K562 (cell line): ENCODE measurements around the gene CACNA1S. TPM values are rescaled to one million over a fixed set of nuclear protein-coding genes. Genes with fewer than 3 reads are reported as not detected.

Experiments used
- ATAC-seq: fragments of 200-7000 bp; cut with Tn5 transposase; 3 replicates; pipeline ENCODE4 v1.9.1; 2020; ENCODE audit warnings: moderate library complexity
- BruUV-seq: library from RNA; stranded (reverse); fragments of 400-500 nt; replicated peaks from 2 replicates; lab custom pipeline; 2021; lab: Mats Ljungman, UMichigan
- CTCF ChIA-PET: fragments of 300-600 bp; formaldehyde crosslinking; extraction: SDS; loops from one replicate; lab custom pipeline; 2021; ENCODE audit warnings: low intra/inter-chr PET ratio; lab: Yijun Ruan, JAX
- POLR2A ChIA-PET: fragments of 300-600, 350-650 bp; sonication (Branson Sonifier 250); formaldehyde crosslinking; extraction: SDS; loops from one replicate; lab custom pipeline; 2021; ENCODE audit warnings: antibody characterized with exemption, inconsistent platforms; lab: Yijun Ruan, JAX
- DNase-seq, 4 experiments: peaks; one replicate each; pipeline versions ENCODE4 v3.0.0 to v3.0.0-alpha.2; 2011 to 2018; ENCODE audit warnings: low spot score in 3 of 4, mixed read lengths in 3 of 4; ENCODE audit errors: extremely low read depth in 1 of 4
- FAIRE-seq: peaks from 2 replicates; lab custom pipeline; 2011; peaks lifted over from hg19 to GRCh38; lab: Jason Lieb, UNC
- H2AFZ ChIP-seq: 2 replicates; pipeline ENCODE4 v1.6.0; 2011; ENCODE audit warnings: low read depth, low read length, control low read depth, inconsistent platforms
- H3K27ac ChIP-seq: fragments of 200-600 bp; 3 replicates; pipeline ENCODE4 v1.8.0; 2011; ENCODE audit warnings: low read depth, mild to moderate bottlenecking, control low read depth, inconsistent platforms, low read length, moderate library complexity, mixed read lengths; ENCODE audit errors: extremely low read depth
- H3K27me3 ChIP-seq, 2 experiments: fragments of 300-600 bp in 1 of 2; 2 replicates in 1 of 2; 3 replicates in 1 of 2; pipeline versions ENCODE4 v1.6.0 to v1.8.0; 2011; ENCODE audit warnings: inconsistent platforms in 2 of 2, low read length in 2 of 2, mild to moderate bottlenecking in 1 of 2, mixed read lengths in 1 of 2, moderate library complexity in 1 of 2; ENCODE audit not compliant: control insufficient read depth in 2 of 2, insufficient read depth in 2 of 2
- H3K36me3 ChIP-seq: fragments of 300-600 bp; 3 replicates; pipeline ENCODE4 v1.8.0; 2011; ENCODE audit warnings: mild to moderate bottlenecking, low read length, inconsistent platforms; ENCODE audit not compliant: control insufficient read depth, insufficient read depth
- H3K4me1 ChIP-seq, 2 experiments: fragments of 200-600 bp in 1 of 2; replicated peaks in 1 of 2; 2 replicates in 1 of 2; 3 replicates in 1 of 2; pipeline versions ENCODE4 v1.5.1 to v1.8.0; 2011; ENCODE audit warnings: inconsistent platforms in 2 of 2, low read length in 2 of 2, mild to moderate bottlenecking in 1 of 2, mixed read lengths in 1 of 2, moderate library complexity in 1 of 2; ENCODE audit not compliant: control insufficient read depth in 2 of 2, insufficient read depth in 2 of 2
- H3K4me2 ChIP-seq: 2 replicates; pipeline ENCODE4 v1.6.1; 2011; ENCODE audit warnings: low read length, control low read depth, inconsistent platforms, mixed read lengths; ENCODE audit not compliant: insufficient read depth
- H3K4me3 ChIP-seq: fragments of 200-600 bp; sonication (generic), shearing (Covaris generic); 2 replicates; pipeline ENCODE4 v1.5.1; 2016; ENCODE audit warnings: control low read depth, inconsistent platforms
- H3K79me2 ChIP-seq: fragments of 200-600 bp; 3 replicates; pipeline ENCODE4 v1.8.0; 2011; ENCODE audit warnings: low read length, inconsistent platforms; ENCODE audit not compliant: control insufficient read depth, insufficient read depth
- H3K9ac ChIP-seq, 2 experiments: 2 replicates each; pipeline versions ENCODE4 v1.6.0 to v1.6.1; 2011; ENCODE audit warnings: low read depth in 2 of 2, low read length in 2 of 2, control low read depth in 1 of 2, inconsistent platforms in 1 of 2, mild to moderate bottlenecking in 1 of 2, mixed read lengths in 1 of 2; ENCODE audit not compliant: insufficient read depth in 1 of 2
- H3K9me1 ChIP-seq: one replicate; pipeline ENCODE4 v1.6.0; 2011; ENCODE audit warnings: inconsistent platforms, mild to moderate bottlenecking, low read length, moderate library complexity; ENCODE audit not compliant: control insufficient read depth, insufficient read depth
- H3K9me3 ChIP-seq: replicated peaks from 2 replicates; pipeline ENCODE4 v1.5.1; 2011; ENCODE audit warnings: low read depth, low read length, inconsistent platforms; ENCODE audit not compliant: control insufficient read depth, insufficient read depth
- H4K20me1 ChIP-seq: replicated peaks from 2 replicates; pipeline ENCODE4 v1.6.1; 2011; ENCODE audit warnings: low read length, inconsistent platforms, mixed read lengths; ENCODE audit not compliant: control insufficient read depth, insufficient read depth
- CHD4 ChIP-seq: fragments of 200-600 bp; sonication (generic); IDR thresholded peaks from 3 replicates; pipeline ENCODE4 v1.6.1; 2012; ENCODE audit warnings: low read depth, mild to moderate bottlenecking, mixed read lengths, low read length, inconsistent platforms; ENCODE audit not compliant: insufficient read depth, insufficient replicate concordance, poor library complexity, severe bottlenecking
- MTA3 ChIP-seq: fragments of 450-650 bp; formaldehyde crosslinking; IDR thresholded peaks from 2 replicates; pipeline ENCODE4 v1.6.1; 2017; ENCODE audit warnings: mild to moderate bottlenecking, borderline replicate concordance
- ZNF174 ChIP-seq: fragments of 250-450 bp; sonication (Bioruptor Pico); IDR thresholded peaks from 2 replicates; pipeline ENCODE4 v1.4.0; 2020; ENCODE audit warnings: mild to moderate bottlenecking
- ZNF253 ChIP-seq: fragments of 250-450 bp; sonication (Bioruptor Pico); conservative IDR thresholded peaks from 2 replicates; pipeline ENCODE4 v1.6.1; 2021; ENCODE audit warnings: mild to moderate bottlenecking
- ZSCAN29 ChIP-seq: fragments of 450-650 bp; IDR thresholded peaks from 2 replicates; pipeline ENCODE4 v1.6.1; 2017
- WGBS: fragments of 100-300 bp; shearing (Covaris generic); methylation state at CpG from one replicate; pipeline ENCODE4 v1.1.6; 2016; ENCODE audit warnings: low coverage, mixed read lengths; ENCODE audit not compliant: insufficient coverage; ENCODE audit errors: missing lambda C conversion rate; 5-methylcytosine and 5-hydroxymethylcytosine counted together
- in situ Hi-C: fragments of 300-500 bp; cut with MboI; formaldehyde crosslinking; loops from 4 replicates; pipeline ENCODE4 v1.15.0; 2018; ENCODE audit warnings: inconsistent platforms, mixed read lengths
- intact Hi-C: fragments of 100-400 bp; cut with micrococcal nuclease; formaldehyde crosslinking; loops from 2 replicates; pipeline ENCODE4 v1.14.2; 2022
- polyA plus RNA-seq, 8 experiments: library from polyadenylated mRNA; depleted of rRNA in 4 of 8; stranded (reverse) in 5 of 8; unstranded in 3 of 8; fragments of >200 nt; fragmentation: Nextera tagmentation in 2 of 8; fragmentation: Illumina TruSeq in 1 of 8; extraction: Ambion mirVana in 2 of 8; extraction: Trizol in 1 of 8; gene quantifications; 2 replicates each; pipeline versions ENCODE4 v1.2.1 to v1.2.3, GENCODE V29; 2011 to 2014; ENCODE audit warnings: inconsistent platforms in 1 of 8, missing spikeins in 1 of 8
- total RNA-seq, 7 experiments: library from RNA; depleted of rRNA in 6 of 7; stranded (reverse); fragments of >200 nt in 6 of 7; fragmentation: Illumina TruSeq in 2 of 7; extraction: Trizol in 2 of 7; gene quantifications; 2 replicates each; pipeline versions ENCODE4 v1.2.1 to v1.2.3, GENCODE V29; 2011 to 2021; ENCODE audit warnings: low replicate concordance in 1 of 7
- TF ChIP-seq, protein P1 (sequence below), 2 experiments: fragments of 450-650 bp; conservative IDR thresholded peaks; 2 replicates each; pipeline ENCODE4 v1.6.1; 2017; ENCODE audit warnings: mild to moderate bottlenecking in 2 of 2, moderate library complexity in 2 of 2
- TF ChIP-seq, protein P2 (sequence below): fragments of 250-450 bp; sonication (Bioruptor Pico); IDR thresholded peaks from 2 replicates; pipeline ENCODE4 v1.4.0; 2020; ENCODE audit warnings: mild to moderate bottlenecking, moderate library complexity
- TF ChIP-seq, protein P3 (sequence below): sonication (generic); formaldehyde crosslinking; IDR thresholded peaks from 2 replicates; pipeline ENCODE4 v1.8.0; 2022; ENCODE audit warnings: mild to moderate bottlenecking, missing genetic modification reagents, borderline replicate concordance

Gene CACNA1S
- total and polyA plus RNA-seq, 9 of the 15 experiments (the other 6 are each of a cell fraction or from before 2014, with no cell fraction given) = not detected

DNA sequence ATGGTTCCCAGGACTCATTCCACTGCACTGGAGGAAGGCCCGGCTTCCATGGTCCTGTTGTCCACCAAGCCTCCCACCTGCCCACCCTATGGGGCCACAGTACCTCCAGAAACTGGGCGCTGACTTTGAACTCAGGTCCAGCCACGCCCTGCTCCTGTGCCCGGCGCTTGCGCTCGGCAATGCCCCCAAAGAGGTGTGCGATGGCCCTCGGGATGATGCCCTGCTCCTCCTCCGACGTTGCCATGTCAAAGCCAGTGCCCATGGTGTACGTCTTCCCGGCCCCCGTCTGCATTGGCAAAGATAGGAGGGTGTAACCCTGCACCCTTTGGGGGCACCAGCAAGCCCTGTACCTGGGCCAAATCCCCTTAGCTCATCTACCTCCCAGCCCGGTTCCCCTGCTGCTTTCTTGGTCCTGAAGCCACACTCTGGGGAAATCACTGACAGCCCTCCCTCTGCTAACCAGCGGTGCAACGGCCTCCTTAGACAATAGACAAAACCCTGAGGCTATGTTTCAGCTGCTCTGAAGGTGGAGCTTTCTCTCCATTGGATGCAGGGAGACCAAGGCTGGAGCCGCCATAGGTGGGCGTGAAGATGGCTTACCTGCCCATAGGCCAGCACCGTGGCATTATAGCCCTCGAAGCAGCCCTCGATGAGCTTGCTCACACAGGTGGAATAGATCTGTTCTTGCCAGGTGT lies 103.4 kb downstream of the CACNA1S start:
- Histone ChIP-seq H3K4me2 (no peak overlapping the region), H3K9me1 (peaks cover 4% of the 10 kb centered on the region), H3K4me3 (no peak overlapping the region), H3K4me1 (peaks cover 13 to 16% of the 10 kb centered on the region in 2 experiments), H3K27me3 (no peaks in the 10 kb centered on the region), H3K36me3 (no peaks in the 10 kb centered on the region), H4K20me1 (peaks cover 12% of the 10 kb centered on the region; the same call in 1 of the 2 replicates), H3K9ac (0 out of 4 replicates have a peak overlapping the region, but pooled peaks of 1 of the 2 experiments have one; percentile 36), H3K79me2 (no peaks in the 10 kb centered on the region), H3K27ac (no peak overlapping the region), H2AFZ (no peak overlapping the region), H3K9me3 (no peaks in the 10 kb centered on the region)
- POLR2A ChIA-PET = interaction anchor here (0.6 to 1.8 kb wide), 4 partner anchors 10 to 646 kb away, joined by 3 to 9 read pairs (median 4); no protein-coding TSS in a partner anchor
- DNase-seq = no peak
- CTCF ChIA-PET = no interaction called here
- no peak for FAIRE-seq
- ATAC-seq = no peak
- in situ Hi-C loops = no loop called here
- TF ChIP-seq, protein P1, sequence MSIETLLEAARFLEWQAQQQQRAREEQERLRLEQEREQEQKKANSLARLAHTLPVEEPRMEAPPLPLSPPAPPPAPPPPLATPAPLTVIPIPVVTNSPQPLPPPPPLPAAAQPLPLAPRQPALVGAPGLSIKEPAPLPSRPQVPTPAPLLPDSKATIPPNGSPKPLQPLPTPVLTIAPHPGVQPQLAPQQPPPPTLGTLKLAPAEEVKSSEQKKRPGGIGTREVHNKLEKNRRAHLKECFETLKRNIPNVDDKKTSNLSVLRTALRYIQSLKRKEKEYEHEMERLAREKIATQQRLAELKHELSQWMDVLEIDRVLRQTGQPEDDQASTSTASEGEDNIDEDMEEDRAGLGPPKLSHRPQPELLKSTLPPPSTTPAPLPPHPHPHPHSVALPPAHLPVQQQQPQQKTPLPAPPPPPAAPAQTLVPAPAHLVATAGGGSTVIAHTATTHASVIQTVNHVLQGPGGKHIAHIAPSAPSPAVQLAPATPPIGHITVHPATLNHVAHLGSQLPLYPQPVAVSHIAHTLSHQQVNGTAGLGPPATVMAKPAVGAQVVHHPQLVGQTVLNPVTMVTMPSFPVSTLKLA (conservative IDR thresholded peaks at IDR 0.05) = no peak
- TF ChIP-seq, protein P2, sequence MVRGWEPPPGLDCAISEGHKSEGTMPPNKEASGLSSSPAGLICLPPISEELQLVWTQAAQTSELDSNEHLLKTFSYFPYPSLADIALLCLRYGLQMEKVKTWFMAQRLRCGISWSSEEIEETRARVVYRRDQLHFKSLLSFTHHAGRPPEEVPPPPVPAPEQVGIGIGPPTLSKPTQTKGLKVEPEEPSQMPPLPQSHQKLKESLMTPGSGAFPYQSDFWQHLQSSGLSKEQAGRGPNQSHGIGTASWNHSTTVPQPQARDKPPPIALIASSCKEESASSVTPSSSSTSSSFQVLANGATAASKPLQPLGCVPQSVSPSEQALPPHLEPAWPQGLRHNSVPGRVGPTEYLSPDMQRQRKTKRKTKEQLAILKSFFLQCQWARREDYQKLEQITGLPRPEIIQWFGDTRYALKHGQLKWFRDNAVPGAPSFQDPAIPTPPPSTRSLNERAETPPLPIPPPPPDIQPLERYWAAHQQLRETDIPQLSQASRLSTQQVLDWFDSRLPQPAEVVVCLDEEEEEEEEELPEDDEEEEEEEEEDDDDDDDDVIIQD (CRISPR knock-in tag) = no peak
- TF ChIP-seq ZNF253 (CRISPR knock-in tag) (no peak), CHD4 (no peak), MTA3 (no peak), ZNF174 (CRISPR knock-in tag) (no peak), ZSCAN29 (no peak)
- TF ChIP-seq, protein P3, sequence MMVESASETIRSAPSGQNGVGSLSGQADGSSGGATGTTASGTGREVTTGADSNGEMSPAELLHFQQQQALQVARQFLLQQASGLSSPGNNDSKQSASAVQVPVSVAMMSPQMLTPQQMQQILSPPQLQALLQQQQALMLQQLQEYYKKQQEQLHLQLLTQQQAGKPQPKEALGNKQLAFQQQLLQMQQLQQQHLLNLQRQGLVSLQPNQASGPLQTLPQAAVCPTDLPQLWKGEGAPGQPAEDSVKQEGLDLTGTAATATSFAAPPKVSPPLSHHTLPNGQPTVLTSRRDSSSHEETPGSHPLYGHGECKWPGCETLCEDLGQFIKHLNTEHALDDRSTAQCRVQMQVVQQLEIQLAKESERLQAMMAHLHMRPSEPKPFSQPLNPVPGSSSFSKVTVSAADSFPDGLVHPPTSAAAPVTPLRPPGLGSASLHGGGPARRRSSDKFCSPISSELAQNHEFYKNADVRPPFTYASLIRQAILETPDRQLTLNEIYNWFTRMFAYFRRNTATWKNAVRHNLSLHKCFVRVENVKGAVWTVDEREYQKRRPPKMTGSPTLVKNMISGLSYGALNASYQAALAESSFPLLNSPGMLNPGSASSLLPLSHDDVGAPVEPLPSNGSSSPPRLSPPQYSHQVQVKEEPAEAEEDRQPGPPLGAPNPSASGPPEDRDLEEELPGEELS (CRISPR knock-in tag) = no peak
- intact Hi-C loops = no loop called here
- no TSS peak for BruUV-seq
- WGBS = 63% methylated on average over 22 of the region's 22 CpGs
